Nephron progenitor cell (in vitro differentiated cells): ENCODE measurements around the gene SEC63.
"Not testable (repeated sequence)": the region's sequence is repeated elsewhere in the genome, so short reads cannot be mapped to it uniquely, and the experiment has no call there.

ENCODE experiments used
- DNase-seq: peaks from one replicate; pipeline ENCODE4 v3.0.0; 2021
- H3K27ac Mint-ChIP-seq: 2 replicates; pipeline ENCODE4 v1.8.0; 2021; ENCODE audit warnings: mild to moderate bottlenecking, moderate library complexity, mixed read lengths
- H3K27me3 Mint-ChIP-seq: 2 replicates; pipeline ENCODE4 v1.8.0; 2021; ENCODE audit warnings: mild to moderate bottlenecking, low read depth, mixed read lengths; ENCODE audit not compliant: poor library complexity
- H3K36me3 Mint-ChIP-seq: 2 replicates; pipeline ENCODE4 v1.8.0; 2021; ENCODE audit warnings: low read depth, mixed read lengths
- H3K4me1 Mint-ChIP-seq: 2 replicates; pipeline ENCODE4 v1.8.0; 2021; ENCODE audit warnings: mixed read lengths
- H3K4me3 Mint-ChIP-seq: 2 replicates; pipeline ENCODE4 v1.8.0; 2021; ENCODE audit warnings: mild to moderate bottlenecking, moderate library complexity, mixed read lengths
- H3K9me3 Mint-ChIP-seq: 2 replicates; pipeline ENCODE4 v1.8.0; 2021; ENCODE audit warnings: mild to moderate bottlenecking, moderate library complexity, mixed read lengths
- TF ChIP-seq, protein P1 (sequence below): fragments of 200-600 bp; sonication (generic); IDR thresholded peaks from 2 replicates; pipeline ENCODE4 v1.5.0; 2021; ENCODE audit warnings: antibody characterized with exemption

SEC63 gene

DNA sequence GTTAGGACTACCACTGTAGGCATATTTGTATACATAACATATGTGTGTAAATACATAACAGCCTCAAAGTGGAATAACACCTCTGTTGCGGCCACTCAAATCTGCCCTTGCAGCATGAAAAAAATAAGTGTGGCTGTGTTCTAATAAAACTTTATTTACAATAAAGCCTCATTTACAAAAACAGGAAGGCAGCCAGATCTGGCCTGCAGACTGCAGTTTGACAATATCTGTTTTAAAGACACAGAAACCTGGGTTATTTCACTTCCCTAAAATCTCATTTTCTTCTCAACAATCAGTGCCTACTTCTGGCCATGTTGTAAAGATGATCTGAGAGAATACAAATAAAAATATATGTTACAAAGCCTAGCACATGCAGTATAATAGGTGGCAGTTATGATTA lies 80.0 kb downstream of the SEC63 start:
- Mint-ChIP-seq H3K27ac (no peak overlapping the region), H3K9me3 (no peaks in the 10 kb centered on the region), H3K27me3 (no peaks in the 10 kb centered on the region), H3K36me3 (peaks cover 66% of the 10 kb centered on the region), H3K4me1 (peaks cover 5% of the 10 kb centered on the region), H3K4me3 (no peak overlapping the region)
- no peak for DNase-seq
- TF ChIP-seq, protein P1, sequence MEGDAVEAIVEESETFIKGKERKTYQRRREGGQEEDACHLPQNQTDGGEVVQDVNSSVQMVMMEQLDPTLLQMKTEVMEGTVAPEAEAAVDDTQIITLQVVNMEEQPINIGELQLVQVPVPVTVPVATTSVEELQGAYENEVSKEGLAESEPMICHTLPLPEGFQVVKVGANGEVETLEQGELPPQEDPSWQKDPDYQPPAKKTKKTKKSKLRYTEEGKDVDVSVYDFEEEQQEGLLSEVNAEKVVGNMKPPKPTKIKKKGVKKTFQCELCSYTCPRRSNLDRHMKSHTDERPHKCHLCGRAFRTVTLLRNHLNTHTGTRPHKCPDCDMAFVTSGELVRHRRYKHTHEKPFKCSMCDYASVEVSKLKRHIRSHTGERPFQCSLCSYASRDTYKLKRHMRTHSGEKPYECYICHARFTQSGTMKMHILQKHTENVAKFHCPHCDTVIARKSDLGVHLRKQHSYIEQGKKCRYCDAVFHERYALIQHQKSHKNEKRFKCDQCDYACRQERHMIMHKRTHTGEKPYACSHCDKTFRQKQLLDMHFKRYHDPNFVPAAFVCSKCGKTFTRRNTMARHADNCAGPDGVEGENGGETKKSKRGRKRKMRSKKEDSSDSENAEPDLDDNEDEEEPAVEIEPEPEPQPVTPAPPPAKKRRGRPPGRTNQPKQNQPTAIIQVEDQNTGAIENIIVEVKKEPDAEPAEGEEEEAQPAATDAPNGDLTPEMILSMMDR: no peak

DNA sequence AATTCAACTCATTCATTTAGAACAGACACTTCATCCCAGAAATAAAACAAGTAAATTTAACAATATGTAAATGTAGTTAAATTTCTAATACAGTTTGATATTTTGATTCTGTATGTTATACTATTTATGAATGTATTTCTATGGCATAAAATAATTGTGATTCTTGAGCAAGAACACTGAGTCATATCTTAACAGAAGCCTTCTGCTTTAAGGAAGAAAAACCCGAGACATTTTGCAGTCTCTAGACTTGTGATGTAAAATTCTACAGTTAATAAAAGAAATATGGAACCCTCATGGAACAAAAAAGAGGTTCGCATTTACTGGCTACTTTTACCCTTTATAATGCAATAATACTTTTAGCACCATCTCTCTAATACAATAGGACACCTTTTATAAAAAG lies 86.0 kb downstream of the SEC63 start:
- TF ChIP-seq, protein P1: no peak
- no peak overlapping the region for H3K27ac Mint-ChIP-seq
- peaks cover 48% of the 10 kb centered on the region for H3K36me3 Mint-ChIP-seq
- H3K4me3 Mint-ChIP-seq: no peak overlapping the region
- H3K27me3 Mint-ChIP-seq: no peaks in the 10 kb centered on the region
- H3K9me3 Mint-ChIP-seq: no peaks in the 10 kb centered on the region
- no peak for DNase-seq
- H3K4me1 Mint-ChIP-seq: peaks cover 16% of the 10 kb centered on the region

- Mint-ChIP-seq H3K36me3 (peaks cover 46% of the 10 kb centered on the region), H3K4me1 (peaks cover 16% of the 10 kb centered on the region)
- H3K4me3 Mint-ChIP-seq, H3K27ac Mint-ChIP-seq, H3K27me3 Mint-ChIP-seq, H3K9me3 Mint-ChIP-seq, DNase-seq: not testable (repeated sequence)
Observed at GRCh38 chr6:107871512-107871911, 86.5 kb downstream of the SEC63 start.

DNA sequence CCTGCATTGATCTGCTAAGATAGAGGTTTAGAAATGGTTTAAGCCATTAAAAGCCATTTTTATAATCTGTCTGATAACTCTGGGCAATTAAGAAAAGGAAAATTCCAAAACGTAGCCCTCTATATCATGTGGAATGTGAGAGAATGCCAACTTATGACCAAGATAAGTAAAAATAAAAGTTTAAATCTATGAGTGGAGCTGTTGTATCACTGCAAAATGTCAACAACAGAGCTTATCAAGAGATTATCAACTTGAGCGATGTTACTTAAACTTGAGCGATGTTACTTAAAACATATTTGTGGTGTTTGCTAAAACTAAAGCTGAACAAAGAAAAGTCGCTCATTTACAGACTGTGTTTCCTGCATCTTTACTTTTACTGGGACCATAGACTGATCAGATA lies 87.0 kb downstream of the SEC63 start:
- no peaks in the 10 kb centered on the region for H3K9me3 Mint-ChIP-seq
- H3K4me3 Mint-ChIP-seq: no peak overlapping the region
- TF ChIP-seq, protein P1: no peak
- peaks cover 45% of the 10 kb centered on the region for H3K36me3 Mint-ChIP-seq
- peaks cover 16% of the 10 kb centered on the region for H3K4me1 Mint-ChIP-seq
- no peak for DNase-seq
- no peaks in the 10 kb centered on the region for H3K27me3 Mint-ChIP-seq
- H3K27ac Mint-ChIP-seq: no peak overlapping the region

- TF ChIP-seq, protein P1: no peak
- H3K27me3 Mint-ChIP-seq: no peaks in the 10 kb centered on the region
- no peaks in the 10 kb centered on the region for H3K9me3 Mint-ChIP-seq
- peaks cover 16% of the 10 kb centered on the region for H3K4me1 Mint-ChIP-seq
- H3K4me3 Mint-ChIP-seq: no peak overlapping the region
- no peak for DNase-seq
- no peak overlapping the region for H3K27ac Mint-ChIP-seq
- H3K36me3 Mint-ChIP-seq: peaks cover 42% of the 10 kb centered on the region
Observed at GRCh38 chr6:107870381-107870780, 87.6 kb downstream of the SEC63 start.

DNA sequence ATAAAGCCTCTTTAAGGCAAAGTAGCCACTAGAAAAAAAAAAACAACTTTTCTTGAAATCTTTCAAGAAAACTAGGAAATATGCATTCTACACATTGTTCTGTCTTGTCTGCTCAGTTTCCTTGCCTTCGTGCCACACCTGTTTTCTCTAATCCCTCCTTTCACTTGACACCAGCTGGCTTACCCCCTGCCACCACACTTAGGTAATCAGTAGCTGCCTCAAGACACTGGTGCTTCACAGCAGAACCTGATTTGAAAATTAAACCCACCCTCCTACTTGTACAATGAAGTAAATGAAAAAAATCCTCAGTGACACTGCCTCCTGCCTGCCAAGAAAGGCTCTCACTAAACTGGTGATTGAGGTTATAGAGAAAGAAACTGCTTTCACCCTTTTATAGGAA lies 88.1 kb downstream of the SEC63 start:
- Mint-ChIP-seq H3K9me3 (no peaks in the 10 kb centered on the region), H3K27ac (peak overlapping the region; percentile 58), H3K27me3 (no peaks in the 10 kb centered on the region), H3K4me3 (no peak overlapping the region), H3K36me3 (peaks cover 37% of the 10 kb centered on the region), H3K4me1 (peaks cover 16% of the 10 kb centered on the region)
- TF ChIP-seq, protein P1: no peak
- DNase-seq: no peak
